Measurements from ENCODE around the gene SLC16A14.

Gene SLC16A14

DNA sequence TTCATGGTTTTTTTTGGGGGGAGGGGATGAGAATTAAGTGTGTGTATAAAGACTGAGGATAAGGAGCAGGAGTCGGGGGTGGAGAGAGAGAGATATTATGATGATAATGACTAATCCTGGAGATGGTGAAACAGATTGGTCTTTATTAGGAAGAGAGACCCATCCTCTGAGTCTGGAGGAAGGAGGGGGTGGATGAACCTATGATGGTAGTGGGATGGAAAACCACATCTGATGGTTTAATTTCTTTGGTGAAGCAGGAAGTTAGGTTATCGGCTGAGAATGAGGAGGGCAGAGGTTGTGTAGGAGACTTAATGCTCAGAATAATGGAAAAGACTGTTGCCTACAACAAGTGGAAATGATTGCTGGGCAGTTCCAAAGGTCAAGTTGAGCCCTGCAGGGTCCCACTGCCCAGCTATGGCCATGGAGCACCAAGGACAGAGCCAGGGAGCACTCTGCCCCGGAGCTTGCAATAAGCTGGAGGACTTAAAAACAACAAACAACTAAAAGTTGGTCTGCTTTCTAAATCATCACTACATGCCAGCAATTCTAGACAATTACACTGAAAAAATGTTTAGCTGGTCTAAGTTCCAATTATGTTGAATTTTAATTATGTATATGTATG is 7.9 kb downstream of the SLC16A14 start:
- H3K4me3 ChIP-seq (ENCODE audit: low read length): no peak overlapping the region
- TF ChIP-seq, protein P1, sequence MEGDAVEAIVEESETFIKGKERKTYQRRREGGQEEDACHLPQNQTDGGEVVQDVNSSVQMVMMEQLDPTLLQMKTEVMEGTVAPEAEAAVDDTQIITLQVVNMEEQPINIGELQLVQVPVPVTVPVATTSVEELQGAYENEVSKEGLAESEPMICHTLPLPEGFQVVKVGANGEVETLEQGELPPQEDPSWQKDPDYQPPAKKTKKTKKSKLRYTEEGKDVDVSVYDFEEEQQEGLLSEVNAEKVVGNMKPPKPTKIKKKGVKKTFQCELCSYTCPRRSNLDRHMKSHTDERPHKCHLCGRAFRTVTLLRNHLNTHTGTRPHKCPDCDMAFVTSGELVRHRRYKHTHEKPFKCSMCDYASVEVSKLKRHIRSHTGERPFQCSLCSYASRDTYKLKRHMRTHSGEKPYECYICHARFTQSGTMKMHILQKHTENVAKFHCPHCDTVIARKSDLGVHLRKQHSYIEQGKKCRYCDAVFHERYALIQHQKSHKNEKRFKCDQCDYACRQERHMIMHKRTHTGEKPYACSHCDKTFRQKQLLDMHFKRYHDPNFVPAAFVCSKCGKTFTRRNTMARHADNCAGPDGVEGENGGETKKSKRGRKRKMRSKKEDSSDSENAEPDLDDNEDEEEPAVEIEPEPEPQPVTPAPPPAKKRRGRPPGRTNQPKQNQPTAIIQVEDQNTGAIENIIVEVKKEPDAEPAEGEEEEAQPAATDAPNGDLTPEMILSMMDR (IDR thresholded peaks at IDR 0.05; ENCODE audit: insufficient read depth, low read depth, low read length, missing control alignments): no peak
- no peak for DNase-seq (ENCODE audit: low read depth)

DNA sequence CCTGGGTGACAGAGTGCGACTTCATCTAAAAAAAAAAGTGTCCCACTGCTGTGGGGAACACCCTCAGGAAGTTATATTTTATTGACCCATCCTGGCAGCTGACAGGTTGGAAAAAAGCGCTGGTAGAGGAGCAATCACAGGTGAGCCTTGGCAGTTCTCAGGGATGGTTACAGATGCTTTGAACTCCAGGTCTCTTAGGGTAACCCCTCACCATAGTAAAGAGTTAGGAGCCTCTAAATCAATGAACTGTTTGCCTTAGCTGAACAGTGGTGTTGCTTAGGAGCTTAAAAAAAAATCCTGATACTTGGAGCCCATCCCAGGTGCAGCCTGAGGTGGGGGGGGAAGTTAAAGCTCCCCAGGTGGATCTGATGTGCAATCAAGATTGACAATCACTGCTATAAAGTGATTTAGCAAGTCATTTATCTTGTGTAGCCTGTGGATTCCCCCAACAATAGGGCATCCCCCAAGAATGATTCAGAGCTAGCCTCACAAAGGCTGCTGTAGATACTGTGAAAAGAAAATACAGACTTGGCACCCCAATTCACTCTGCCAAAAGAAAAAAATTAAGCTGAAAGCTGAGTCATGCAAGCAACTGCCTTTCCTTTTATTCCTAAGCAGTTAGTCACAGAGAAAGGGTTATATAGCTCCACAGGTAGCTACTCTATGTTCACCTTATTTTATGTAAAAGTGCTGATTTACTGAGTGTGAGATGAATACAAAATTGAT is 14.8 kb downstream of the SLC16A14 start:
- DNase-seq (ENCODE audit: low read depth): peak; percentile 85
- TF ChIP-seq, protein P1 (IDR thresholded peaks at IDR 0.05; ENCODE audit: insufficient read depth, low read depth, low read length, missing control alignments): no peak

DNA sequence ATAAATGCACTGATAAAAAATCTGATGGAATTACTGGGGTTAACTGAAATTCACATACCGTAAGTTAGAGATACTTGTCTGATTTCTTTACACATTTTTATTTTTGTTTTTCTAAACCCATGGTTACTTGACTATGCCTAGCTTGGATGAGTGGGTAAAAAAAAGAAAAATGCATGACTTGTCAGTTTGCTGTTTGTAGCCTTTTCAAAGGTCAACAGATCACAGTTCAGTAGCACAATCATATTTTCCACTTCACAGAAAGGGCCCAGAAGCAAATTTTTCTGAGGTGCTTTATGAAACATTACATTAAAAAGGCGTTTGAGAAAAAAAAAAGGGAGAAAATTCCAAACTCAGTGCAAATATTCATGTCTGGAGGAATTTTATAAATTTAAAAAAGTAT is 16.4 kb downstream of the SLC16A14 start:
- TF ChIP-seq, protein P1 (IDR thresholded peaks at IDR 0.05; ENCODE audit: insufficient read depth, low read depth, low read length, missing control alignments): no peak
- no peak overlapping the region for H3K4me3 ChIP-seq (ENCODE audit: low read length)
- no peak for DNase-seq (ENCODE audit: low read depth)

More for the DNA sequence above, 14.8 kb downstream of the SLC16A14 start:
- no peak overlapping the region for H3K4me3 ChIP-seq (ENCODE audit: low read length)

DNA sequence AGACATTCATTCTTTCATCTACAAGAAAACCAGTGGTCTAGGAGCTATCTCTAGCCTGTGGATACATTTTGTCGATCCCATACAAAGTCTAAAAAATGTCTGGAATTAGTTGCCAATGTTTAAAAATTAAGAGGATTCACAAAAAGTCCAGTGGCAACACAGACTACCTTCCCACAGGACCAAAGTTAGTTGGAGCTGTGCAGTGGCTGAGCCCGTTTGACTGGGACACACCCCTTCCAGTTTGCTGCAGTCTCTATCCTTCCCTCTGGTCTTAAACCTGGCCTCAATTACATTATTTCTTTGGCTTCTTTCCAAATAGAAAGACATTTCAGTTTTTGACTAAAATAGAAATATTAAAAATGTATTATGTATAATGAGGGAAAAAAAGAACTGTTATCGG is 18.6 kb downstream of the SLC16A14 start:
- peak; percentile 30 for DNase-seq (ENCODE audit: low read depth)
- TF ChIP-seq, protein P1 (IDR thresholded peaks at IDR 0.05; ENCODE audit: insufficient read depth, low read depth, low read length, missing control alignments): no peak
- no peak overlapping the region for H3K4me3 ChIP-seq (ENCODE audit: low read length)

DNA sequence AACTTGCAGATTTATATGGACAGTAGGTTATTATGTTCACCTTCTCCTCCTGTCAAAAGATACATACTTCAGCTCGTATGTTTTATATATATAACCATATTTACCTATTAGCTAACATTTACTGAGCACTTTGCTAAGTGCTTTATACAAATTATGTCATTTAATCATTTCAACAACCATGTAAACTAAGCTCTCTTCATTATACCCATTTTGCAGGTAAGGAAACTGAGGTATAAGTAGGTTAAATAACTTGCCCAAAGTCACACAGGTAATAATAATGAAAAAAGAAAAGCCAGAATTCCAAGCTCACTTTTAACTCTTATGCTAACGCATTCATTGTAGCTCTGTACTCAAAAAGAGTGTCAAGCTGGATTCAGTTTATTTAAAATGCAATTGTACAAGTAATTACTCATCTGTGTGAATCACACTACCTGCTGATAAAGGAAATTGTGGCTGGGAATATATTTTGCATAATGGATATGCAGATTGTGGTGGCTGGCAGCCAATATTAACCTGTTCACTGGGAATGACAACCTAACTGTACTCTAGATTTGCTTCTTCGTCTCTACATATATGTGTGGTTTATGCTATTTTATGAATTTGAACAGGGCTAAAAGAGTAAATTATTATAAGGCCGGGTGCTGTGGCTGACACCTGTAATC is 20.6 kb downstream of the SLC16A14 start:
- DNase-seq (ENCODE audit: low read depth): peak; percentile 80
- H3K4me3 ChIP-seq (ENCODE audit: low read length): no peak overlapping the region
- TF ChIP-seq, protein P1 (IDR thresholded peaks at IDR 0.05; ENCODE audit: insufficient read depth, low read depth, low read length, missing control alignments): no peak

DNA sequence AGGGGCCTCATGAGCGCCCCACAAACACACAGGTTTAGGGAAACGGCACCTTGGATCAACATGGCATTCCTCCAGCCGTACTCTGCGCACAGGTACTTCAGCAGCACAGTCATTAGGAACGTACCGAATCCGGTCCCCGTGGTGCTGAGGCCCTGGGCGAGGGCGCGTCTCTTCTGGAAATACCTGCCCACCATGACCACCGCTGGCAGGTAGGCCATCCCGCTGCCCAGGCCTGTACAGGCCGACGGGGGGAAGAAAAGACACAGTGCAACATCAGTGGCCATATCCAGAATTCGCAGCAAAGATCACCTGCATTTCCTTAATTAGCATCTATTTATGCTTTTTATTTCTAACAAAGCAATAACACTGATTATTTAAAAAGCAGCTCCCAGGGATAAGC is 22.2 kb downstream of the SLC16A14 start:
- TF ChIP-seq, protein P1 (IDR thresholded peaks at IDR 0.05; ENCODE audit: insufficient read depth, low read depth, low read length, missing control alignments): no peak
- H3K4me3 ChIP-seq (ENCODE audit: low read length): no peak overlapping the region
- no peak for DNase-seq (ENCODE audit: low read depth)
